ENCODE measurements around the gene IFITM2. TPM values are rescaled to one million over a fixed set of nuclear protein-coding genes. Genes with fewer than 3 reads are reported as not detected.

IFITM2 gene
- total and polyA plus RNA-seq, 2 donors (not counting 1 experiment from before 2014, with no cell fraction given), result 72.1 to 451 TPM

- no peaks in the 10 kb centered on the region for H3K9me3 Mint-ChIP-seq (ENCODE audit: insufficient read depth)
- H3K27ac ChIP-seq (ENCODE audit: low read length in 2 of 2), result no peak overlapping the region
- no peak overlapping the region for H3K4me2 ChIP-seq (replicated peaks; ENCODE audit: low read depth, low read length, poor library complexity, severe bottlenecking)
- H4K20me1 ChIP-seq (ENCODE audit: control insufficient read depth, insufficient read depth, low read length, poor library complexity, severe bottlenecking), result no peaks in the 10 kb centered on the region
- no peaks in the 10 kb centered on the region for H3K9me3 ChIP-seq (ENCODE audit: control extremely low read depth in 1 of 3, control insufficient read depth in 2 of 3, insufficient read depth in 1 of 3, low read length in 2 of 3)
- ChIA-PET POLR2A (interaction anchor here (2.2 kb wide), 1 partner anchor 38 kb away, joined by 11 read pairs; no protein-coding TSS in a partner anchor), CTCF (interaction anchor here (0.5 to 5.6 kb wide), 20 partner anchors 11 to 456 kb away, joined by 3 to 54 read pairs (median 6); partner anchors contain the start of genes BET1L, HRAS, PGGHG and PTDSS2)
- no peak overlapping the region for H3K9ac ChIP-seq (ENCODE audit: low read length)
- H3K4me1 Mint-ChIP-seq, result peaks cover 48% of the 10 kb centered on the region
- no peak for ATAC-seq (ENCODE audit: low read depth)
- no peaks in the 10 kb centered on the region for H3K27me3 Mint-ChIP-seq
- peaks cover 28 to 56% of the 10 kb centered on the region in 2 donors for H3K4me1 ChIP-seq (ENCODE audit: control insufficient read depth in 2 of 2, insufficient read depth in 2 of 2, low read length in 2 of 2)
- H3K27ac Mint-ChIP-seq, result no peak overlapping the region
- no peak overlapping the region for H3K4me3 ChIP-seq (ENCODE audit: control extremely low read depth in 1 of 5, extremely low read depth in 1 of 5, insufficient read depth in 1 of 5, low read depth in 2 of 5, low read length in 4 of 5)
- no peaks in the 10 kb centered on the region for H3K27me3 ChIP-seq (replicated peaks in 1 of 4; ENCODE audit: control extremely low read depth in 1 of 4, control insufficient read depth in 3 of 4, insufficient read depth in 4 of 4, low read length in 3 of 4)
- TF ChIP-seq EZH2 (IDR thresholded peaks at IDR 0.05; ENCODE audit: borderline replicate concordance, insufficient read depth, low read depth, low read length, poor library complexity, severe bottlenecking), result no peak
- TF ChIP-seq, protein P1, sequence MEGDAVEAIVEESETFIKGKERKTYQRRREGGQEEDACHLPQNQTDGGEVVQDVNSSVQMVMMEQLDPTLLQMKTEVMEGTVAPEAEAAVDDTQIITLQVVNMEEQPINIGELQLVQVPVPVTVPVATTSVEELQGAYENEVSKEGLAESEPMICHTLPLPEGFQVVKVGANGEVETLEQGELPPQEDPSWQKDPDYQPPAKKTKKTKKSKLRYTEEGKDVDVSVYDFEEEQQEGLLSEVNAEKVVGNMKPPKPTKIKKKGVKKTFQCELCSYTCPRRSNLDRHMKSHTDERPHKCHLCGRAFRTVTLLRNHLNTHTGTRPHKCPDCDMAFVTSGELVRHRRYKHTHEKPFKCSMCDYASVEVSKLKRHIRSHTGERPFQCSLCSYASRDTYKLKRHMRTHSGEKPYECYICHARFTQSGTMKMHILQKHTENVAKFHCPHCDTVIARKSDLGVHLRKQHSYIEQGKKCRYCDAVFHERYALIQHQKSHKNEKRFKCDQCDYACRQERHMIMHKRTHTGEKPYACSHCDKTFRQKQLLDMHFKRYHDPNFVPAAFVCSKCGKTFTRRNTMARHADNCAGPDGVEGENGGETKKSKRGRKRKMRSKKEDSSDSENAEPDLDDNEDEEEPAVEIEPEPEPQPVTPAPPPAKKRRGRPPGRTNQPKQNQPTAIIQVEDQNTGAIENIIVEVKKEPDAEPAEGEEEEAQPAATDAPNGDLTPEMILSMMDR (IDR thresholded peaks at IDR 0.05), result no peak
- no peaks in the 10 kb centered on the region for H3K36me3 ChIP-seq (replicated peaks in 1 of 2; ENCODE audit: control extremely low read depth in 1 of 2, control insufficient read depth in 1 of 2, extremely low read depth in 1 of 2, insufficient read depth in 2 of 2, low read length in 1 of 2)
- no peak overlapping the region for H2AFZ ChIP-seq (ENCODE audit: insufficient read depth, low read depth, low read length, poor library complexity, severe bottlenecking)
- H3K4me3 Mint-ChIP-seq, result no peak overlapping the region
- H3K79me2 ChIP-seq (ENCODE audit: control insufficient read depth, insufficient read depth, low read length), result peaks cover 7% of the 10 kb centered on the region
- 97% methylated on average over 10 of the region's 10 CpGs for WGBS (ENCODE audit: insufficient coverage)
- no peak for DNase-seq
- intact Hi-C loops (cut with micrococcal nuclease), result loop anchor here (2.0 to 5.0 kb wide), 3 partner anchors 39 to 145 kb away; partner anchors contain the start of gene PTDSS2
These were observed 1.8 kb upstream of the IFITM2 start for GRCh38 chr11:305844-306211.

DNA sequence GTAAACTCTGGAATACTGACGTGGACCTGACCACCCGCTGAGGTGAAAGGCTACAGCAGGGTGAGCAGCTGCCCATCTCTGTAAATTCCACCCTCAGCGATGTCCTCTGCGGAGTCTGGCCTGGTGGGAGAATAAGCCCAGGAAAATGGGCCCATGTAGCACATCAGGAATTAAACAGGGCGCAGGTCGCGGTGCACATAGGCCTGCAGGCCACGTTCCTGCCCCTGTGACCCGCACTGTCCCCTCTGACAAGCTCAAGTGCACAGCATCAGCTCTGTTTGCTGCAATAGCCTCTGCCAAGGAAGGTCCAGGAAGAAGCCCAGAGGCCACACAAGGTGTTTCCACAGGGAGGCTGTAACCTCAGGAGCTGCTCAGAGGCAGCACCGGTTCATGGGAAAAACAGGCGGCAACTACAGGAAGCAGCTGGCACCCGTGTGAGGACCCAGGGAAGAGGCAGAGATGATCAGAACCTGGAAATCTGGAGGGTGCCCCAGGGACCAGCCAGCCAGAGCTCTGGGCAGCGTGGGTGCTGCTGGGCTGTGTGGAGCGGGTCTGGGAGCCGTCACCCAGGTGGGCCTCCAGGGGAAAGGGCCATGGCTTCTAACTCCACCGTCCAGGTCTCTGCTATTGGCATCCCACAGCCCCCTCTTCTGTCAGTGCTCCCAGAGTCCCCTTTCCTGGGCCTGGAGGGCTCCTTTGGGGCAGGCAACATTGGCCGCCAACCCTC is 808 bp upstream of the IFITM2 start:
- H3K4me1 ChIP-seq (ENCODE audit: control insufficient read depth in 2 of 2, insufficient read depth in 2 of 2, low read length in 2 of 2), result peaks cover 31 to 59% of the 10 kb centered on the region in 2 donors
- H3K4me2 ChIP-seq (replicated peaks; ENCODE audit: low read depth, low read length, poor library complexity, severe bottlenecking), result no peak overlapping the region

More for the DNA sequence above, 808 bp upstream of the IFITM2 start:
- intact Hi-C loops (cut with micrococcal nuclease), result loop anchor here (5.0 kb wide), 1 partner anchor 40 kb away; no protein-coding TSS in a partner anchor
- DNase-seq (no peak), ATAC-seq (ENCODE audit: low read depth) (no peak)
- Histone ChIP-seq H3K36me3 (replicated peaks in 1 of 2; ENCODE audit: control extremely low read depth in 1 of 2, control insufficient read depth in 1 of 2, extremely low read depth in 1 of 2, insufficient read depth in 2 of 2, low read length in 1 of 2) (no peaks in the 10 kb centered on the region), H3K27me3 (replicated peaks in 1 of 4; ENCODE audit: control extremely low read depth in 1 of 4, control insufficient read depth in 3 of 4, insufficient read depth in 4 of 4, low read length in 3 of 4) (no peaks in the 10 kb centered on the region), H3K9ac (ENCODE audit: low read length) (no peak overlapping the region), H3K4me3 (ENCODE audit: control extremely low read depth in 1 of 5, extremely low read depth in 1 of 5, insufficient read depth in 1 of 5, low read depth in 2 of 5, low read length in 4 of 5) (no peak overlapping the region), H4K20me1 (ENCODE audit: control insufficient read depth, insufficient read depth, low read length, poor library complexity, severe bottlenecking) (no peaks in the 10 kb centered on the region), H3K27ac (ENCODE audit: low read length in 2 of 2) (peak overlapping the region; percentile 29 to 51), H2AFZ (ENCODE audit: insufficient read depth, low read depth, low read length, poor library complexity, severe bottlenecking) (no peak overlapping the region), H3K79me2 (ENCODE audit: control insufficient read depth, insufficient read depth, low read length) (peaks cover 10% of the 10 kb centered on the region), H3K9me3 (ENCODE audit: control extremely low read depth in 1 of 3, control insufficient read depth in 2 of 3, insufficient read depth in 1 of 3, low read length in 2 of 3) (no peaks in the 10 kb centered on the region)
- ChIA-PET POLR2A (no interaction called here), CTCF (interaction anchor here (0.5 to 5.6 kb wide), 13 partner anchors 10 to 171 kb away, joined by 3 to 54 read pairs (median 7); partner anchors contain the start of genes BET1L, IFITM3, PTDSS2 and RIC8A)
- peak overlapping the region; percentile 37 for H3K4me3 Mint-ChIP-seq
- H3K27me3 Mint-ChIP-seq, result no peaks in the 10 kb centered on the region
- no peaks in the 10 kb centered on the region for H3K9me3 Mint-ChIP-seq (ENCODE audit: insufficient read depth)
- peaks cover 49% of the 10 kb centered on the region for H3K4me1 Mint-ChIP-seq
- no peak for TF ChIP-seq EZH2 (IDR thresholded peaks at IDR 0.05; ENCODE audit: borderline replicate concordance, insufficient read depth, low read depth, low read length, poor library complexity, severe bottlenecking)
- TF ChIP-seq, protein P1 (IDR thresholded peaks at IDR 0.05), result no peak
- 84% methylated on average over 15 of the region's 17 CpGs for WGBS (ENCODE audit: insufficient coverage)
- peak overlapping the region; percentile 70 for H3K27ac Mint-ChIP-seq

All from B cell (primary cell).